T-helper 22 cell (primary cell): ENCODE results near the gene RAB39A.

ENCODE experiments used
- DNase-seq: peaks from one replicate; pipeline ENCODE4 v3.0.0-alpha.2; 2020; ENCODE audit warnings: low read depth

The RAB39A gene

DNA sequence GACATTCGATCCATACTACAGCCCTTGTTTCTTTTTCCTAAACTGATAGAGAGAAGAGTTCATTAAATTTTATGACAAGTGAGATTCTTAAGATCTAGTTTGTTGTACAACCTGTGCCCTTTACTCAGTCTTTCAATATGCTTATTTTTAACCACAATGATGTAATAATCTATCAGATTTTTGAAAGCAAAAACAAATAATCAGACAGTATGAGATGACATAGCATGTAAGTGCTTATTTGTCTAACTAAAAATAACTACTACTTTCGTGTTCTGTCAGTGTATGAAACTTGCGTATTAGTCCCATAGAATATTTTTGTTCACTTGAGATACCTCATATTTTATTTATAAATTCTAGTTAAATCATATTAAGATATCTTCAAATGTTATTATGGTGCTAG, 33.2 kb downstream of the RAB39A start:
- DNase-seq, result no peak

DNA sequence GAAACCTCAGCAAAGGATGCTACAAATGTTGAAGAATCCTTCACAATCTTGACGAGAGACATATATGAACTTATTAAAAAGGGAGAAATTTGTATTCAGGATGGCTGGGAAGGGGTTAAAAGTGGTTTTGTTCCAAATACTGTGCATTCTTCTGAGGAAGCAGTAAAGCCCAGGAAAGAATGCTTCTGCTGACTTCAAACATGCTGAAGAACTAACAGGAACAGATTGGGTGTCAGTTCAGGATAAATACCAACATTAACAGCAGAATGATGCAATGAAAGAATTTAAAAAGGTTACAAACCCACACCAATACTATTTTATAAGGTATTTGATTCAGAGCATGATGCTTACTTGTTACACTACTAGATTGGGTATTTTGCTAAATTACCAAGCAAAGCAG, 33.9 kb downstream of the RAB39A start:
- no peak for DNase-seq

DNA sequence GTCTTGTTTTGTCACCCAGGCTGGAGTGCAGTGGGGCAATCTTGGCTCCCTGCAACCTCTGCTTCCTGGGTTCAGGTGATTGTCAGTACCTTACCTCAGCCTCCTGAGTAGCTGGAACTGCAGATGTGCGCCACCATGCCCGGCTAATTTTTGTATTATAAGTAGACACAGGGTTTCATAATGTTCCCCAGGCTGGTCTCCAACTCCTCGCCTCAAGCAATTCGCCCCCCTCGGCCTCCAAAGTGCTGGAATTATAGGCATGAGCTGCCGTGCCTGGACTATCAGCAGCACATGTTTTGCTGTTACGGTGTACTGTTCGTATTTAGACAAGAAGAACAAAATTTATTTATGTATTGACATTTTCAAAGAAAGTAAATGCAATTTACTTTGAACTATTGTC, 34.8 kb downstream of the RAB39A start:
- no peak for DNase-seq

DNA sequence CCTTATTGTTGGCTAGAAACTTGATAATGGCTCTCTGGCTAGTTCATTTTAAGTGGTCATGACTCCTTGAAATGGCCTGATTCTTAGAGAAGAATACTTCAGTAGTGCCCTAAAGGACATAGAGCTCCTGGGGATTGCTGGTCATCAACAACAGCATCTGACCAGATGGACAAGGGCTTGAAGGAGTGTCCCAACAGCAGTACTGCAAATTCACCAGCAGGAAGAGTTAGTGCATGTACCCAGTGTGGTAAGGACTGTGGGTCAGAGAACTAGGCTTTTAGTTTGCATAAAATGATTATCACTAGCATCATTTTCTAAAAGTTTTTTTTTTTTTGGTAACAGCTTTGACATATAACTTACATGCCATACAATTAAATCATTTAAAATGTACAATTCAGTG, 41.0 kb downstream of the RAB39A start:
- no peak for DNase-seq

DNA sequence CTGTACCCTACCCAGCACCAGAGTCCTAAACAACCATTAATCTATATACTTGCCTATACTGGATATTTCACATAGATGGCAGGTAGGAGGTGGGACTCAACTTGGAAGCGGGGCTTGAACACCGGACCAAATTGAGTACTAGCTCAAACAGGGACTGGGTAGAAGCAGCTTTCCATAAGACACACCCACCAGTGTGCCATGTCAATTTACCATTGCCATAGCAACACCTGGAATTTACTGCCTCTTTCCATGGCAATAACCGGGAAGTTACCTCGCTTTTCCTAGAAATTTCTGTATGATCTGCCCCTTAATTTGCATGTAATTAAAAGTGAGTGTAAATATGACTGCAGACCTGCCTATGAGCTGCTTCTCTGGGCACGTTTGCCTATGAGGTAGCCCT, 41.8 kb downstream of the RAB39A start:
- no peak for DNase-seq

DNA sequence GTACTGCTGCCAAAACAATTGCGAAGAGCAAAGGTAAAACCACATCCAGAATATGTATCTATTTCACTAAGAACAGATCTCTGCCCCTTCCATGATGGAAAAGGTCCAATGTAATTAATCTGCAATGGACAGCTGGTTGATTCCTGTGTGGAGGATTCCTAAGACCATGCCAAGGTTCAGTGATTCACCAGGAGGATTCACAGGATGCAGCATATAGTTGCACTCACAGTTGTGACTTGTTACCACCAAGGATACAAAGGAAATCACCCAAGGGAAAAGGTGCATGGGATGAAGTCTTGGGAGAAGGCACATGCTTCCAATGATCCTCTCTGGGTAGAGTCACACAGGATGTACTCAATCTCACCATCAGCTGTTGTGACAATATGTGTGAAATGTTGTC, 45.4 kb downstream of the RAB39A start:
- DNase-seq, result no peak

DNA sequence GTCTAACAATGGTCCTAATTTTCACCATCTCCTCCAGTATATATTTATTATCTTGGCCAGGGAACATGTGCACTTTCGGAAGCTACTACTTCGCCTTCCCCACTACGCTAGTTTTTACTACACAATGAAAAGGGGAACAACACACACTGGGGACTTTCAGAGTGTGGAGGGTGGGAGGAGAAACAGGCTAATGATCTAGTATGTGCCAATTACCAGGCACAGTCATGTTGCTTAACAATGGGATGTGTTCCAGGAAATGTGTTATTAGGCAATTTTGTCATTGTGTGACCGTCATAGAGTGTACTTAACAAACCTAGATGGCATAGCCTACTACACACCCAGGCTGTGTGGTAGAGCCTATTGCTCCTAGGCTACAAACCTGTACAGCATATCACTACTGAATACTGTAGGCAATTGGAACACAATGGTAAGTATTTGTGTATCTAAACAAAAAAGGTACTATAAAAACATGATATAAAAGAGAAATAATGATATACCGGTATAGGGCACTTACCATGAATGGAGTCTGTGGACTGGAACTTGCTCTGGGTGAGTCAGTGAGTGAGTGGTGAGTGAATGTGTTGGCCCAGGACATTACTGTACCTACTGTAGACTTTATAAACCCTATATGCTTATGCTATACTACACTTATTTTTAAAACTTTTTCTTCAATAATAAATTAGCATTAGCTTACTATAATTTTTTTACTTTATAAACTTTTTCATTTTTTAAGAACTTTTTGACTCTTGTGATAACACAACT, 60.3 kb downstream of the RAB39A start:
- no peak for DNase-seq

DNA sequence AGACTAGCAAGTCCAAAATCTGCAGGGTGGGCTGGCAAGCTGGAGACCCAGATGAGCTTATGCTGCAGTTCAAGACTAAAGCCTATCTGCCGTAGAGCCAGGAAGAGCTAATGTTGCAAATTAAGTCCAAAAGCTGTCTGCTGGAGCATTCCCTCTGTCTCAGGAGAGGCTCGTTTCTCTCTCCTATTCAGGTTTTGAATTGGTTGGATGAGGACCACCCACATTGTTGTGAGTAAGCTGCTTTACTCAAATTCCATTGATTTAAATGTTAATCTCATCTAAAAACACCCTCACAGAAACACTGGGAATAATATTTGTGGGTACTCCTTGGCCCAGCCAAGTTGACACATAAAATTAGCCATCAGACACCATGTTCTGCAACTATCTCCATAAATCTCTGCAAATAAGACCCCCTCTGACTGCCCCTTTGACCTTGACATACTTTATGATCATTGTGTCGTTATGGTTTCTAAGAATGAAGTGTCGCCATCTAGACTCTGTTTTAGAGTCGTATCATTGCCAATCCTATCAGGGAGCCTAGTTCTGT, 63.7 kb downstream of the RAB39A start:
- DNase-seq, result no peak

DNA sequence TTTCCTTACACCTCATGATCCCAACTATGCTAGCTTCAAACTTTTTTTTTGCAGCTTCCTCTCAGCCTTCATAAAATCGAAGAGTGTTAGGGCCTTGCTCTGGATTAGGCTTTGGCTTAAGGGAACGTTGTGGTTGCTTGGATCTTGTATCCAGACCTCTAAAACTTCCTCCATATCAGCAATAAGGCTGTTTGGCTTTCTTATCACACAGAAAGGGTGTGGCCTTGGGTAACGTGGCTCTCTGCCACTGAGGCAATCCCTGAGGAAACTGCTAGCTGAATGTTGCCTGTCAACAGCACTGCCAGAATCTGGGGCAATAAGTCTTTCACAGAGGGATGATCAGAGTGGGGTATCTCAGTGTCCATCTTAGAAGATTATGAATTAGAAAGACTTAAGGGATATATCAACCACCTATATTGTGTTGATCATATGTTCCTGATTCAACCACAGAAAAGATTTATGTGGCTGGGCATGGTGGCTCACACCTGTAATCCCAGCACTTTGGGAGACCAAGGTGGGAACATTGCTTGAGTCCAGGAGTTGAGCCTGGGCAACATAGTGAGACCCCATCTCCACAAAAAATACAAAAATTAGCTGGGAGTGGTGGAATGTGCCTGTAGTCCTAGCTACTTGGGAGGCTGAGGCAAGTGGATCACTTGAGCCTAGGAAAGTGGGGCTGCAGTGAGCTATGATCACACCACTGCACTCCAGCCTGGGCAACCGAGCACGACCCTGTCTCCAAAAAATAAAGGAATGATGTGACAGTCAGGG, 67.9 kb downstream of the RAB39A start:
- DNase-seq, result no peak

DNA sequence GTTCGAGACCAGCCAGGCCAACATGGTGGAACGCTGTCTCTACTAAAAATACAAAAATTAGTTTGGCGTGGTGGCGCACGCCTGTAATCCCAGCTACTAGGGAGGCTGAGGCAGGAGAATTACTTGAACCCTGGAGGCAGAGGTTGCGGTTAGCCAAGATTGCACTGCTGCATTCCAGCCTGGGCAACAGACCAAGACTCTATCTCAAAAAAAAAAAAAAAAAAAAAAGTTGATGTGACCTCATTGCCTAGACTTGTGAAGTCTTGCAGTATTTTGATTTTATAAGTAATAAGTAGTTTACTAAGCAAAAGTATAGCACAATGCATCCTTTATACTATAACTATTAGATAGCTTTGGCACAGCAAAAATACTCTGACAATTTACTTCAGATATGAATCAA, 70.5 kb downstream of the RAB39A start:
- no peak for DNase-seq

DNA sequence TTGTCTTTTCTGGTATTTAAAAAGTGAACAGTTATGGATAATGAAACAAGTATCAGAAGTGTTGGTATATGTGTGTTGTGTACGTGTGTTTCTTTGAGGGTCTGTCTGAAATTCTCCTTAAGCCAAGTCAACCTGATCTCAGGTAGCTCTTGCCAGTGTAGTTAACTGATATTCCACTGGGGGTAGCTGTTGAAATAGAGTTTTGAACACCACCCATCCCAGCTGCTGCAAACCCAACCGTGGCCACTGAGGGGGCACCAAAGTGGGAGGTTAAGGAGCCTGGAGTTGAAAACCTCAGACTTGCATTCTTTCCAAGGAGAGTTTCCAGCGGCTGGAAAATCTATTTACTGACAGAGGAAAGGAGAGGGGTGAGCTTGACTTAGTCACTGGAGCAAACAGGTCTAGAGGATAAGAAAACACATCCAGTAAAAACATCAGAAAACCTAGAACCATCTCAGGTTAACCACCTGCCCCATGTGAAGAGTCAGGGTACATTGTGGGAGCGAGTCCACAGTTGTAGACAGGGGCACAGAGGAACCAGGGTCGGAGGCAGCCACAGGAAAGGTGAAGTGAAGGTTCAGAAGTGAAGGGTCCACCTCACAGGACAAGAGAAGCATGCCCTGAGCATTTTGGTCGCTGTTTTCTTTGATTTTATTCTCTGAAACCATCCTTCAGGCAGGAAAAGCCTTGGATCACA, 71.7 kb downstream of the RAB39A start:
- no peak for DNase-seq

DNA sequence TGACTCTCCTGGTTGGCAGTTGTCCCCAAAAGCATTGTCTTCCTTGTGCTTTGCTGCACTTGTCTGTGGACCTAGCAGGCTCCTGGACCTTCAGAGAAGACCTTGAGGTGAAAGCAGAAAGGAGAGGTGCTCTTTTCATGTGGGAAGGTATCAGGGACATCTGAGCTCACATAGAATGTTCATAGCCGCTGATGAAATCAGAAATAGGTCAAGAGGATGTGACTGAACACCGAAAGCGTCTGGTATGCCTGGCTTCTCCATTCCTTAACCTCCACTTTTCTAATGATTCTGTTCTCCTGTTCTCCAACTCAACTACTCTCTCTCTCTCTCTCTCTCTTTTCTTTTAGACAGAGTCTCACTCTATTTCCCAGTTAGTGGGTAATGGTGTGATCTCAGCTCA, 74.2 kb downstream of the RAB39A start:
- no peak for DNase-seq

DNA sequence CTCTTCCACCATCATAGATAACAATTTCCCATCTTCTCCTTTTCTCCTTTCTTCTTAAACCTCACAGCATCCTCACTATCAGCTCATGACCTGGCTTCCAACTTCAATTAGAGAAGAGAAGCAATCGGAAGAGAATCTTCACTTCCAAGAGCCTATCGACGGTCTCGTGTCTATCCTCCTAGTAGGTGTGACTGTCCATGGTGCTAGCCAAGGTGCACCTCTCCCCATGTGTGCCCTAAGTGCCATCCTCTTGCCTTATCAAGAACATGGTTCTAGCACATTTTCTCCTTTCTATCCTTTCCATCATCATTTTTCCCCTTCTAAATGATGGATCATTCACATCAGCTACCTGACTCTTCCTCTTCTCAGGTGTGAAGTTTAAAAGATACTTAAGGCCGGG, 75.4 kb downstream of the RAB39A start:
- DNase-seq, result no peak

DNA sequence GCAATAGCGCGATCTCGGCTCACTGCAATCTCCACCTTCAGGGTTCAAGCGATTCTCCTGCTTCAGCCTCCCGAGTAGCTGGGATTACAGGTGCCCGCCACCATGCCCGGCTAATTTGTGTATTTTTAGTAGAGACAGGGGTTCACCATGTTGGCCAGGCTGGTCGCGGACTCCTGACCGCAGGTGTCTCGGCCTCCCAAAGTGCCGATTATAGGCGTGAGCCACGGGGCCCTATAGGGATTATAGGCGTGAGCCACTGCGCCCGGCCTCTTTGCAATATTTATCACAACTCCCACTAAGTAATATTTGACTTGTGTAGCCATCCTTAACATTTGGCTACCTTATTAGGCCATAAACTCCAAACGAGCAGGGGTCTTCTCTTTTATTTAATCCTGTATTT, 79.6 kb downstream of the RAB39A start:
- DNase-seq, result no peak

DNA sequence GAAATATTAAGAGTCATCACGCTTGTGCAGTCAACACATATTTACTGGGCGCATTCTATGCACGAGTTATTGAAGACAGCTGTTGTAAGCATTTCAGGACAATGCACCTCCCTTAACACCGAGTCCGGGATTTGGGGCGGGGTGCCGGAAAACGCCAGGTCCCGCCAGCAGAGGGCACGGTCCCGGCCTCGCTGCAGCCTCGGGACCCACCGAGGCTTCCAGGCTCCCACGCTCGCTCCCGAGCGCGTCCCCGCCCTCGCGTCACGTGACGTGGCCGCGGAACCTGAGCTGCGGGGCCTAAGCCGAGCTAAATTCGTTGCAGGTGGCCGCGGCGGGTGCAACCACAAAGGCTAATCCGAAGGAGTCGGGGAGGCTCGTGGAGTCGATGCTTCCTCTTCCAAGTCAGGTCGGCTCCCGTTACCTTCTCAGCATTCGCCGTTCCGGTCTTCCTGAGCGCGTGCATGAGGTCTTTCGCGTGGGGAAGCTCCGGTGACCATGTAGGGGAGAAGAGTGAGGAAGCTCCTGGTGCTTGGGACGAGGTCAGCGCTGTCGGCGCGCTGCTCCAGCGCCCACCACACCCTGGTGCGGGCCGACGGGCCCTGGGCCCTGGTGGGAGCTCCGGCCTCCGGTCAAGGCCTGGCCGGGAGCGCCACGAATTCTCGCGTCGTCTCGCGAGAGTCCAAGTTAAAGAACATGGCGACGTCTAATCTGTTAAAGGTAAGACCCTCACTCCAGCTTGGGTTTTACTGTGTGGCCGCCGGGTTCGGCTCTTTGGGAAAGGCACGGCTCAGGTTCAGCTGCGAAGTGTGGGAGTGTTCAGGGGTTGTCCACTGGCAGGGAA, 80.6 kb downstream of the RAB39A start, which contains the start of gene CUL5:
CUL5 (plus strand) TSS at position 243 of the 841 bp plus-strand sequence; CDS start at position 694, 451 bp downstream.
- DNase-seq, result peak; percentile 77

DNA sequence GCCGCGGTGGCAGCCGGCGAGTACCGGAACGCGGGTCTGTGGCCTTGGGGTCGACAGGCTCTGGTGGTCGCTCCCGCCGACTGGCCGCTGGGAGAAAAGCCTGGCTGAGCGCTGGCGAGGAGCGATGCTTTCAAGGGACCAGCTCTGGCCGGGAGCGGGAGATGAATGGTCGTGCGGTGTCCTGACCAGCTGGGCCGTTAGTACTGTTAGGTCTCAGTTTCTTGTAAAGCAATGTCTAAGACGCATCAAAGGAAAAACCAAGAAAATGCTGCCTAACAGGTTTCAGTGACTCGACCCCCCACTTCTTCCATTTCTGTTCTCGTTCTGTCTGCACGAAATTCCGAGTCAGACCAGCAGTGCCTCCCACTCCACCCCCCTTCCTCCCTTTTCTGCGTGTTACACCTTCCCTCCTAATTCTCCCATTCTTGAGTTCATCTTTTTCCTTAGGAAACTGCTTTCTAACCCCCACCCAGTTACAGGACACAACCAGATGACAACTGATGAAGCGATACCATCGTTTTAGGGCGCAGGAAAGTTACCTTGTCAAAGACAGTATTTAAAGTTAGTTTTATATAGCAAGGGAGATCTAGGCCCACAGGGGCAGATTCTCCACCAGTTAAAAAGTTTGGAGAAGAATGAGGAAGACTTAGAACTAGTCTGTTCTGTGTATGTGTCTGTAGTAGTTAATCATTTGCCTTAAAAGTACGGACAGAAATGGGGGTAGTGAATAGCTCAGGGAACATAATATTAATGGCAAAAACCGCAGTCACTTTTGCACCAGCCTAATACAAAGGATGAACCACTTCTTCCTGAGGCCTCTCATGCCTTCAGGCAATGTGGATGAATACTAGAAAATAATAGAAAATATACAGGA, 81.5 kb downstream of the RAB39A start:
- no peak for DNase-seq

DNA sequence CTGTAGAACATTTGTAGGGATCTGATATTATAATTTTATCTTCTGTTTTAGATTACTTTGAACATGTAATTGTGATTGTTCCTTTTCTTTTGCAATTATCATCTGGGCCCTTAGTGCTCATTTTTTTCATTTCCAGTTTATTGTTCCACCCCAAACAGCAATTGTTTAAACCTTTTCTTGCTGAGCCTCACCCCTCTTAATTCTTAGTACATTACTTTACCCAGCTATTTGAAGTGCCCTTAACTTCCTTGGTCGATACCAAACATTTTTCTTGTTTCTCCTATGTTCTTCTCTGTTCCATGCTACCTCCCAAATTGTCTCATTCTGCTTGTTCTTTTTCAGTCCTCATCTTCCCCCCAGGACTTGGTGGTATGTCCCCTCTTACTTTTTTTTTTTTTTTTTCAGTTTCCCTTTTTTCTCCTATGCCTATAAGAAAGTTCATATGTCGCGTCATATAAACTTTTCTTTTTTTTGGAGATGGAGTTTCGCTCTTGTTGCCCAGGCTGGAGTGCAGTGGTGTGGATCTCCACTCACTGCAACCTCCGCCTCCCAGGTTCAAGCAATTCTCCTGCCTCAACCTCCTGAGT, 84.0 kb downstream of the RAB39A start:
- no peak for DNase-seq
